ENCODE results near the gene IMPDH2.

GRCh38 chr3:49018707-49019006 is 10.5 kb downstream of the IMPDH2 start:
- TF ChIP-seq CTCF (IDR thresholded peaks at IDR 0.05; ENCODE audit: insufficient read depth, low read length) (no peak), REST (IDR thresholded peaks at IDR 0.05; ENCODE audit: insufficient replicate concordance, low read depth) (no peak), GABPA (IDR thresholded peaks at IDR 0.05; ENCODE audit: low read depth) (no peak; the same call in 1 of the 2 replicates), POLR2AphosphoS5 (IDR thresholded peaks at IDR 0.05; ENCODE audit: low read depth) (no peak)

All from HL-60 (cell line).